Karpas-422 (cell line): ENCODE results near the gene FICD. TPM values are rescaled to one million over a fixed set of nuclear protein-coding genes. Genes with fewer than 3 reads are reported as not detected.
"Not testable (repeated sequence)": the region's sequence is repeated elsewhere in the genome, so short reads cannot be mapped to it uniquely, and the experiment has no call there.

Experiments
- DNase-seq: peaks from one replicate; pipeline ENCODE4 v3.0.0-alpha.2; 2015
- H2AFZ ChIP-seq: fragments of 200-600 bp; sonication (generic); 2 replicates; pipeline ENCODE4 v1.6.1; 2014; ENCODE audit warnings: antibody characterized with exemption, low read length, mixed read lengths
- H3K27ac ChIP-seq: fragments of 200-600 bp; sonication (generic); 2 replicates; pipeline ENCODE4 v1.5.1; 2014; ENCODE audit warnings: mild to moderate bottlenecking, low read length, moderate library complexity
- H3K27me3 ChIP-seq: fragments of 200-600 bp; sonication (generic); 2 replicates; pipeline ENCODE4 v1.6.1; 2014; ENCODE audit warnings: low read length, mixed read lengths
- H3K36me3 ChIP-seq: fragments of 200-600 bp; sonication (generic); 2 replicates; pipeline ENCODE4 v1.6.1; 2014; ENCODE audit warnings: low read length, mixed read lengths; ENCODE audit not compliant: insufficient read depth
- H3K4me1 ChIP-seq: fragments of 200-600 bp; sonication (generic); 2 replicates; pipeline ENCODE4 v1.6.1; 2014; ENCODE audit warnings: mild to moderate bottlenecking, low read length, mixed read lengths
- H3K4me2 ChIP-seq: fragments of 200-600 bp; sonication (generic); 2 replicates; pipeline ENCODE4 v1.6.1; 2014; ENCODE audit warnings: low read length, low read depth, mild to moderate bottlenecking; ENCODE audit not compliant: poor library complexity, severe bottlenecking
- H3K4me3 ChIP-seq: fragments of 200-600 bp; sonication (generic); 2 replicates; pipeline ENCODE4 v1.5.1; 2014; ENCODE audit warnings: mild to moderate bottlenecking, antibody characterized with exemption, low read length, mixed read lengths
- H3K79me2 ChIP-seq: fragments of 200-600 bp; sonication (generic); 2 replicates; pipeline ENCODE4 v1.6.1; 2014; ENCODE audit warnings: mild to moderate bottlenecking, low read length, mixed read lengths
- H3K9ac ChIP-seq: fragments of 200-600 bp; sonication (generic); 2 replicates; pipeline ENCODE4 v1.6.0; 2014; ENCODE audit warnings: low read length
- H3K9me2 ChIP-seq: fragments of 200-600 bp; sonication (generic), shearing (Covaris generic); replicated peaks from 2 replicates; pipeline ENCODE4 v1.6.0; 2014; ENCODE audit warnings: mild to moderate bottlenecking, low read length, moderate library complexity; ENCODE audit not compliant: insufficient read depth
- H3K9me3 ChIP-seq: fragments of 300-700, 200-600 bp; sonication (generic); 2 replicates; pipeline ENCODE4 v1.6.1; 2014; ENCODE audit warnings: low read length, mixed read lengths
- H4K20me1 ChIP-seq: fragments of 200-600 bp; sonication (generic); 2 replicates; pipeline ENCODE4 v1.6.1; 2014; ENCODE audit warnings: mild to moderate bottlenecking, antibody characterized with exemption, low read length, low read depth; ENCODE audit not compliant: insufficient read depth
- total RNA-seq: library from RNA; depleted of rRNA; stranded (reverse); fragments of >200 nt; shearing (Covaris generic); gene quantifications from 2 replicates; pipeline ENCODE4 v1.2.3, GENCODE V29; 2014; ENCODE audit warnings: low replicate concordance

FICD gene
- total RNA-seq, 1 experiment from 2014 or later: 4.0 TPM

DNA sequence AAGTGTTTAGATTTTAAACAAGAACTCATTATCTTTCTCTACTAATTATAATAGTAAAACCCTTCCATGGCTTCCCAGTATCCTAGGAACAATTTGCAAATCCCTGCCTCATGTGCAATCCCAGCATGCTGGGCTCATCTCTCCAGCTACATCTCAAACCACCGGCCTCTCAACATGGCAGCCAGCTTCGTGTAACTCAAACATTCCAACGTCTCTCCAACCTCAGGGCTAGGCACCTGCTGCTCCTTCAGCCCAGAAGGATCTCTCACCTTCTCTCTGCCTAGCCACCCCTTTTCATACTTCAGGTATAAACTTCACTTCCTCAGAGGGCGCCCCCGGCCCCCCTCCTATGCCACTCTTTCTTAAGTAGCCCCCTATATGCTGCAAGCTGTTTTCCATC lies 38.7 kb downstream of the FICD start:
- Histone ChIP-seq H3K9me3 (no peaks in the 10 kb centered on the region), H2AFZ (no peak overlapping the region), H4K20me1 (peaks cover 4% of the 10 kb centered on the region; the same call in 1 of the 2 replicates), H3K9me2 (no peaks in the 10 kb centered on the region), H3K9ac (no peak overlapping the region), H3K27ac (no peak overlapping the region), H3K4me1 (peaks cover 28% of the 10 kb centered on the region), H3K4me3 (no peak overlapping the region), H3K36me3 (peaks cover 11% of the 10 kb centered on the region; the same call in 1 of the 2 replicates), H3K4me2 (no peak overlapping the region), H3K79me2 (peaks cover 98% of the 10 kb centered on the region), H3K27me3 (no peaks in the 10 kb centered on the region)
- no peak for DNase-seq

DNA sequence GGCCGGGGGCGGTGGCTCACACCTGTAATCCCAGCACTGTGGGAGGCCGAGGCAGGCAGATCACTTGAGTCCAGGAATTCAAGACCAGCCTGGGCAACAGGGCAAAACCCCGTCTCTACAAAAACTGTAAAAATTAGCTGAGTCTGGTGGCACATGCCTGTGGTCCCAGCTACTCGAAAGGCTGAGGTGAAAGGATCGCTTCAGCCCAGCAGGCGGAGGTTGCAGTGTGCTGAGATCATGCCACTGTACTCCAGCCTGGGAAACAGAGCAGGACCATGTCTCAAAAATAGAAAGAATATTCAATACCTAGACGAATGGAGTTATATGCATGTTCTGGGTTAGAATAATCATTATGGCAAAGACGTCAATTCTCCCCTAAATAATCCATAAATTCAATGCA lies 40.3 kb downstream of the FICD start:
- H2AFZ ChIP-seq, H3K4me2 ChIP-seq, H3K36me3 ChIP-seq, H3K27me3 ChIP-seq, H3K9me2 ChIP-seq, H3K27ac ChIP-seq, H3K9me3 ChIP-seq, H4K20me1 ChIP-seq, DNase-seq, H3K9ac ChIP-seq, H3K4me3 ChIP-seq: not testable (repeated sequence)
- Histone ChIP-seq H3K4me1 (peaks cover 41% of the 10 kb centered on the region), H3K79me2 (peaks cover 98% of the 10 kb centered on the region)

DNA sequence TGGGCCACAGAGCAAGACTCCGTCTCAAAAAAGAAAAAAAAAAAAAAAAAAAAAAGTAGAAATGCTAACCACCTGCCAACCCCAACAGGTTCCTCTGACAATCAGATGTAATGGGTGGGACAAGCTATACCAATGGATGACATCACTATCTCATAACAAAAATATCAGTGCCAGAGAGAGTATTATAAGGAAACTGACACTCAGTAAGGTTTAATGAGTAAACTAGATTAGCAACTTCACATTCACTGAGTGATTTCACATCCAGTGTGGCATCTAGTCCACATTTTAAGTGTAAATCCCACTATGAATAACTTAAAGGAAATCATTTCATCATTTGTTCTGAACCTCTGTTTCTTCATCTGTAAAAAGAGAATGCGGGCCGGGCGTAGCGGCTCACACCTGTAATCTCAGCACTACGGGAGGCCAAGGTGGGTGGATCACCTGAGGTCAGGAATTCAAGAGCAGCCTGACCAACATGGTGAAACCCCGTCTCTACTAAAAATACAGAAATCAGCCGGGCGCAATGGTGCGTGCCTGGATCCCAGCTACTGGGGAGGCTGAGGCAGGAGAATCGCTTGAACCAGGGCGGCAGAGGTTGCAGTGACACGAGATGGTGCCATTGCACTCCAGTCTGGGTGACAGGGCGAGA lies 44.1 kb downstream of the FICD start:
- H3K27me3 ChIP-seq: no peaks in the 10 kb centered on the region
- H4K20me1 ChIP-seq: peaks cover 4% of the 10 kb centered on the region; the same call in 1 of the 2 replicates
- peaks cover 6% of the 10 kb centered on the region; the same call in 1 of the 2 replicates for H3K36me3 ChIP-seq
- peak overlapping the region; percentile 95 for H3K4me3 ChIP-seq
- no peak for DNase-seq
- H3K4me1 ChIP-seq: peaks cover 44% of the 10 kb centered on the region
- no peak overlapping the region for H3K27ac ChIP-seq
- H3K9me2 ChIP-seq: no peaks in the 10 kb centered on the region
- H3K9me3 ChIP-seq: no peaks in the 10 kb centered on the region
- peak overlapping the region; percentile 90 for H3K4me2 ChIP-seq
- peak overlapping the region; percentile 94 for H3K9ac ChIP-seq
- H3K79me2 ChIP-seq: peaks cover 83% of the 10 kb centered on the region
- H2AFZ ChIP-seq: no peak overlapping the region

DNA sequence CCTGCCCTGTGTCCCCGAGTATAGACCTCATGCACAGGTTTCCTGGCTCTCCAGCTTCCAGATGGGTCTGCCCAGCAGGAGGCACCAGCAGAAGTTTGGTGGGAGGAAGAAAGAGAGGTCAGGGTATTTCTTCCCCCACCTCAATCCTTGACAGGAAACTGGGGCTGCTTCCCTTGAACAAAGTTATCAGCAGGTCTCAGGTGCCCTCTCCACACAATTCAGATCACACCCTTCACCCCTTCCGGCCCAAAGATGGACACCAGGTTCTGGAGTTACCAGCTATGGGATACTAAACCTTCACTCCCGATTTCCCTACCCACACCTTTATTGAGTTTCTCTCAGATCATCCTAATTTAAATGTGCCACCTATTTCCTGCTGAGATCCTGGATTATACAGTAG lies 44.7 kb downstream of the FICD start:
- Histone ChIP-seq H4K20me1 (peaks cover 4% of the 10 kb centered on the region; the same call in 1 of the 2 replicates), H3K27ac (peak overlapping the region; percentile 83; the same call in 1 of the 2 replicates), H3K27me3 (no peaks in the 10 kb centered on the region), H3K9me3 (no peaks in the 10 kb centered on the region), H3K4me2 (peak overlapping the region; percentile 90), H3K9me2 (no peaks in the 10 kb centered on the region), H3K9ac (peak overlapping the region; percentile 94), H3K36me3 (peaks cover 11% of the 10 kb centered on the region; the same call in 1 of the 2 replicates), H3K4me3 (peak overlapping the region; percentile 95), H3K79me2 (peaks cover 81% of the 10 kb centered on the region), H2AFZ (no peak overlapping the region), H3K4me1 (peaks cover 49% of the 10 kb centered on the region)
- DNase-seq: peak; percentile 54

DNA sequence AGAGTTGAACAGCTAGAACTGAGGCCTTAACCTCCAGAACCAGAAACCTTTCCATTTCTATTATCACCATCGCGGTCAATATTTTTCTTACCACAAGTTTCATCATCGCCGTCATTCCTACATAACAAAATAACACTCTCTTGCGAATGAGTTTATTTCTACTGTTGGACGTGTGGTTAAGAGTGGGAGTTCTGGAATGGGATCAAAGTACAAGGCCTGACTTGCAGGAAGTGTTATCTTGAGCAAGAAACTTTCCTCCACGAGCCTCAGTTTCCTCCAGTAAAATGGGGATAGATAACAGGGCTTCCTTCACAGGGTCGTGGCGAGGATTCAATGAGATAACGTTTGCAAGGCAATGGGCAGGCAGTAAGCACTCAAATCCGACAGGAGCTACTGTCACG lies 45.2 kb downstream of the FICD start:
- peak overlapping the region; percentile 83 for H3K27ac ChIP-seq
- H4K20me1 ChIP-seq: peaks cover 4% of the 10 kb centered on the region; the same call in 1 of the 2 replicates
- peaks cover 11% of the 10 kb centered on the region; the same call in 1 of the 2 replicates for H3K36me3 ChIP-seq
- H3K4me1 ChIP-seq: peaks cover 52% of the 10 kb centered on the region
- H3K27me3 ChIP-seq: no peaks in the 10 kb centered on the region
- H3K79me2 ChIP-seq: peaks cover 75% of the 10 kb centered on the region
- H2AFZ ChIP-seq: no peak overlapping the region
- no peaks in the 10 kb centered on the region for H3K9me3 ChIP-seq
- peak overlapping the region; percentile 90 for H3K4me2 ChIP-seq
- H3K9ac ChIP-seq: peak overlapping the region; percentile 94
- DNase-seq: no peak
- H3K4me3 ChIP-seq: peak overlapping the region; percentile 95
- H3K9me2 ChIP-seq: no peaks in the 10 kb centered on the region

DNA sequence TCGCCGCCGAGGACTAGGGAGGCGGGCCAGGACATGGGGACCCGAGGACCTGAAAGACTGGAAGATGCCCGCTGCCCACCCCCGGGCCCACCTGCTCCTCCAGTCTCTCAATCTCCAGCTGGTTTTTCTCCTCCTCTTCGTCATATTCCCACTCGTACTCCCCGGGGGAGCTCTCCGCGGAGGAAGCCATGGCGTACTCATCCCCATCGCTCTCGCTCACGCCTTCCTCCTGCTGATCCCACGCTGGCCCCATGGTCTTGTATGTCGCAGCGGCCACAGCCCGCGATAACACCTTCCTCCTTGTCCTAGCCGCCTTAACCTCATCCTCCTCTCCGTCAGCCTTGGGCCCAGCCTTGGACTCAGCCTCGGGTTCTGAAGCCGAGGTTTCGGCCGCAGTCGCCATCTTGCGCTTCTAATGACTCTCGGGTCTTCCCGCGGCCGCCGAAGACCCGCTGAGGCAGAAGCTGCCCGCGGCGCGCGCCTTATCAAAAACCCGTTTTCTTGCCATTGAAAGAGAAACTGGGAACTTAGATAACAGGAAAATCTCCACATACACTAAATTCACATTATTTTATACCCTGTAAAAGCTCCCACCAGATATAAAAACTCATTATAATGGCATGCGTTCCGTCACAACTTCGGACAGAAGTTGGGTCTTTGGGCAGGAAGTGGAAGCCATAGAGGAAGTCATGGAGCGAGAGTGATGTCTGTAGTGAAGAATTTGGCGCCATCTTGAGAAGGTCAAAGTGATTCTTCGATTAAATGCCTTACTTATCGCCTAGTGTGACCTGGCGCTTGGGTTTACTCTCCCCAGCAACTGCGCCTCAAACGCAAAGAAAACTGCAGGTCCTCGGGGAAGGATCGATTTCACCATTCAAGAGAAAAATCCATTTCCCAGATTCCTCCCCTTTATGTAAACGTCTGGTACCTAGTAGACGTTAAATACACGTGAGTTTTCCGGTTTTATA lies 46.0 kb downstream of the FICD start, which contains the start of gene SART3:
TSS of gene SART3 (minus strand) at position 422 of the 968 bp plus-strand sequence. CDS start at position 403, 19 bp downstream.
- H3K4me3 ChIP-seq: peak within 1 kb of the TSS; percentile 95

DNA sequence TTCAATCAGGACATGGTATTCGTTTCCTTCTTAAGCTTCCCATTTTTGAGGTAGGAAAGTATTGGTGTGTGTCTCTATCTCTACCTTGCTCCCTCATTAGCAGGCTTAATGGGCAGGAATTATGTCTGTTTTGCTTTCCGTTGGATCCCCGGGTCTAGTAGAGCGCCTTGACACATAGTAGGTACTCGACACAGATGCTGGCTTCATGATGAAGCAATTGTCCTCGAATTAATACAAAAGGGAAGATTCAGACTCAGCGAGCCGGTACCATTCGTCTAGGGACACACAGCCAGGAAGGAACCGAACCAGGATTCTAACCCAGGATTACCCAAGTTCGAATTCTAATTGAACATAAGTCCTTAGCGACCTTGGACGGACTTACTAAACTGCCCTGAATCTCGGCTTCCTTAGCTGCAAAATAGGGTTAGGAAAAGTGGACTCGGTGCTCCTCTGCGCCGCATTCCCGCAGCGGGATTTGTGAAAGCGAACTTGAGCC lies 46.8 kb downstream of the FICD start:
- Histone ChIP-seq H3K9me3 (no peaks in the 10 kb centered on the region), H3K9me2 (no peaks in the 10 kb centered on the region), H3K4me3 (peak overlapping the region; percentile 95), H3K4me2 (peak overlapping the region; percentile 90), H3K4me1 (peaks cover 56% of the 10 kb centered on the region), H3K79me2 (peaks cover 59% of the 10 kb centered on the region), H4K20me1 (peaks cover 4% of the 10 kb centered on the region; the same call in 1 of the 2 replicates), H3K36me3 (peaks cover 20% of the 10 kb centered on the region; the same call in 1 of the 2 replicates), H2AFZ (peak overlapping the region; percentile 91), H3K9ac (peak overlapping the region; percentile 94), H3K27ac (peak overlapping the region; percentile 83), H3K27me3 (no peaks in the 10 kb centered on the region)
- DNase-seq: peak; percentile 63

More for the DNA sequence above, 46.0 kb downstream of the FICD start, which contains the start of gene SART3:
- Histone ChIP-seq H4K20me1 (peaks cover 4% of the 10 kb centered on the region; the same call in 1 of the 2 replicates), H3K4me1 (peaks cover 56% of the 10 kb centered on the region), H3K4me2 (peak within 1 kb of the TSS; percentile 90), H3K9me2 (no peaks in the 10 kb centered on the region), H3K9ac (peak within 1 kb of the TSS; percentile 94), H3K27me3 (no peaks in the 10 kb centered on the region), H3K36me3 (peaks cover 11% of the 10 kb centered on the region; the same call in 1 of the 2 replicates), H3K9me3 (no peaks in the 10 kb centered on the region), H2AFZ (peak within 1 kb of the TSS; percentile 91), H3K79me2 (peaks cover 68% of the 10 kb centered on the region), H3K27ac (peak within 1 kb of the TSS; percentile 83)
- peak; percentile 94 for DNase-seq
